Upper lobe of left lung (tissue), 4 donors: ENCODE data around the gene MGST2.

Source experiments
- POLR2A ChIP-seq, 4 donors: fragments of 450-650 bp; IDR thresholded peaks; one replicate each; pipeline ENCODE4 v1.5.1; 2016 to 2017; ENCODE audit warnings: antibody characterized with exemption in 4 of 4, mild to moderate bottlenecking in 2 of 4
- TF ChIP-seq, protein P1 (sequence below), 6 experiments: fragments of 450-650 bp in 4 of 6; fragments of 200-600 bp in 2 of 6; sonication (generic) in 2 of 6; IDR thresholded peaks; one replicate each; pipeline ENCODE4 v1.5.1; 2016 to 2019; ENCODE audit warnings: antibody characterized with exemption in 6 of 6

DNA sequence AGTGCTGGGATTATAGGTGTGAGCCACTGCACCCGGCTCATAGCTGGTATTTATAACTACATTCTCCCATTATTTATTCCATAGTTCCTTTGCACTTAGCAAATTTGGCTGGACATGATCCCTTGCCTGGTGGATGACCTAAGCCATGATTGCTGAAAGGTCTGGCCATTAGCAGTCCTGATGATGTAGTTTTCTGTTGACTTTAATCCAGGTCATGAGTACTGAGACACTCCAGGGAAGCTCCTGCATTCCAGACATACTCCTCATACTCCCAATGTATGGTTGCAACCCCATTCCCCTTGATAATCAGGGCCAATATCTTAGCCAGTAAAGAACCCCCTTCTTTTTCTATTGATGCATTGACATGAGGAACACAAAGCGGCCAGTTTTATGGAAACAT lies 24.4 kb upstream of the MGST2 start:
- TF ChIP-seq POLR2A (IDR thresholded peaks at IDR 0.05), result no peak
- TF ChIP-seq, protein P1, sequence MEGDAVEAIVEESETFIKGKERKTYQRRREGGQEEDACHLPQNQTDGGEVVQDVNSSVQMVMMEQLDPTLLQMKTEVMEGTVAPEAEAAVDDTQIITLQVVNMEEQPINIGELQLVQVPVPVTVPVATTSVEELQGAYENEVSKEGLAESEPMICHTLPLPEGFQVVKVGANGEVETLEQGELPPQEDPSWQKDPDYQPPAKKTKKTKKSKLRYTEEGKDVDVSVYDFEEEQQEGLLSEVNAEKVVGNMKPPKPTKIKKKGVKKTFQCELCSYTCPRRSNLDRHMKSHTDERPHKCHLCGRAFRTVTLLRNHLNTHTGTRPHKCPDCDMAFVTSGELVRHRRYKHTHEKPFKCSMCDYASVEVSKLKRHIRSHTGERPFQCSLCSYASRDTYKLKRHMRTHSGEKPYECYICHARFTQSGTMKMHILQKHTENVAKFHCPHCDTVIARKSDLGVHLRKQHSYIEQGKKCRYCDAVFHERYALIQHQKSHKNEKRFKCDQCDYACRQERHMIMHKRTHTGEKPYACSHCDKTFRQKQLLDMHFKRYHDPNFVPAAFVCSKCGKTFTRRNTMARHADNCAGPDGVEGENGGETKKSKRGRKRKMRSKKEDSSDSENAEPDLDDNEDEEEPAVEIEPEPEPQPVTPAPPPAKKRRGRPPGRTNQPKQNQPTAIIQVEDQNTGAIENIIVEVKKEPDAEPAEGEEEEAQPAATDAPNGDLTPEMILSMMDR (IDR thresholded peaks at IDR 0.05), result no peak
